GM21423 (cell line): ENCODE data around the gene CPT1B.

Source experiments
- ATAC-seq: cut with Tn5 transposase; IDR thresholded peaks from one replicate; pipeline ENCODE4 v1.9.1; 2021; ENCODE audit warnings: mild to moderate bottlenecking, moderate library complexity; ENCODE audit not compliant: unreplicated experiment

Gene CPT1B

GRCh38 chr22:50587407-50587806 is 9.2 kb upstream of the CPT1B start:
- no peak for ATAC-seq

GRCh38 chr22:50586416-50586815 is 8.2 kb upstream of the CPT1B start:
- ATAC-seq, result no peak

GRCh38 chr22:50585781-50586180 is 7.6 kb upstream of the CPT1B start:
- ATAC-seq, result no peak

GRCh38 chr22:50585238-50585637 is 7.0 kb upstream of the CPT1B start:
- ATAC-seq, result no peak

- ATAC-seq, result no peak
Measured at GRCh38 chr22:50584106-50585096, 6.2 kb upstream of the CPT1B start.

GRCh38 chr22:50583294-50583861 is 5.2 kb upstream of the CPT1B start:
- peak; percentile 22 for ATAC-seq

GRCh38 chr22:50582493-50583293 is 4.5 kb upstream of the CPT1B start, which contains the start of gene CHKB:
CHKB (minus strand) TSS chr22:50582849; CDS start chr22:50582781, 68 bp downstream.
- peak; percentile 88 for ATAC-seq

- ATAC-seq, result peak; percentile 14
Measured at GRCh38 chr22:50581950-50582492, 3.8 kb upstream of the CPT1B start.

- no peak for ATAC-seq
Measured at GRCh38 chr22:50581031-50581949, 3.1 kb upstream of the CPT1B start.

- ATAC-seq, result no peak
Measured at GRCh38 chr22:50579752-50580151, 1.5 kb upstream of the CPT1B start.

GRCh38 chr22:50578776-50579310 is 616 bp upstream of the CPT1B start:
- no peak for ATAC-seq

- no peak for ATAC-seq
Measured at GRCh38 chr22:50577697-50577986, 585 bp downstream of the CPT1B start.

- no peak for ATAC-seq
Measured at GRCh38 chr22:50576806-50577696, 1.2 kb downstream of the CPT1B start.

- no peak for ATAC-seq
Measured at GRCh38 chr22:50576070-50576469, 2.2 kb downstream of the CPT1B start.

- ATAC-seq, result no peak
Measured at GRCh38 chr22:50575426-50575941, 2.7 kb downstream of the CPT1B start.

- no peak for ATAC-seq
Measured at GRCh38 chr22:50574383-50574755, 3.9 kb downstream of the CPT1B start.

- ATAC-seq, result no peak
Measured at GRCh38 chr22:50573491-50574382, 4.5 kb downstream of the CPT1B start.

GRCh38 chr22:50572965-50573364 is 5.3 kb downstream of the CPT1B start:
- ATAC-seq, result no peak
